ENCODE measurements around the gene TMEM26.

The TMEM26 gene

GRCh38 chr10:61452655-61453641 is at the start of gene TMEM26:
TMEM26 (minus strand) TSS chr10:61453381; CDS start chr10:61453081, 300 bp downstream.
- no peak for DNase-seq

DNA sequence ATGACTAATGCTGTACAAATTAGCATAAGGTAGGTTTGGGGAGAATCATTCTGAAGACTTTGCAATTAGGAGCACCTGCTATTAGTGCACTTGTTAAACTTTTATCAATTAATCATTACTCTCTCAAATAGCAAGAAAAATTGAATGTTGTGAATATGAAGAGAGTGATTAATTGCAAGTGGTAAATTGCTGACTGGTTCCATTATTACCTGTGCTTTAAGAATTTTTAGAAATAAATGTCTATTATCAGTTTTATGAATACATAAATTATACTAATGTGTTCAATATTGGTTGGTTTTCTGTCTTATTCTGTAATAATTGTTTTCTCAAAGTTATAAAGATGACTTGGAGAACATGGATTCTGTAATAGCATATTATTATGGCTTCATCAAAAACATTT is 47.3 kb upstream of the TMEM26 start:
- DNase-seq = no peak

DNA sequence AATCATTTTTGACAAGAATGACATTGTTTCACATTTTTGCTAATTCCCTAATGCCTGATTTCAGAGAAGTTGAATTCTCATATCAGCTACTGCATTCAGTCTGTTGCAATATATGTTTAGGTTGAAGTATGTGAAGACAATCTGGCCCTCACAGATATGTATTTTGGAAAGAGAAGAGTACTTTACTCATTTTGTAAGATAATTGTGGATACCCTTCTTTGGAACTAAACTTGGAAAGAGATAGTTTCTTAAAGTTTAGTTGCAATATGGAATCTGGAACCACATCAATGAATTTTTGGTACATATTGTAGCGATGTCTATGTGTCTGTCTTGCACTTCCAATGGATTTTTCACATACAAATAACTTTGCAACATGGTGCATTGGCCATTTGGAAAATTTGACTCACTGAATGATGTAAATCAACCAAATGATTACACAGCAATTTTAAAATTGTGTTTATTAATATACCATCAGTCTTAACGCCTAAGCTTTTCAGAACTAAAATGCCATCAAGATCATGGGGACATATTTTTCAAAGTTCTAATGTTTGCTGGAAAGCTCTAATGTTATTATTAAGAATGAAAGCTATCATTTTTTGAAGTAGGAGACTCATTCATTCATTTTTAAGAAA is 39.3 kb upstream of the TMEM26 start:
- no peak for DNase-seq

DNA sequence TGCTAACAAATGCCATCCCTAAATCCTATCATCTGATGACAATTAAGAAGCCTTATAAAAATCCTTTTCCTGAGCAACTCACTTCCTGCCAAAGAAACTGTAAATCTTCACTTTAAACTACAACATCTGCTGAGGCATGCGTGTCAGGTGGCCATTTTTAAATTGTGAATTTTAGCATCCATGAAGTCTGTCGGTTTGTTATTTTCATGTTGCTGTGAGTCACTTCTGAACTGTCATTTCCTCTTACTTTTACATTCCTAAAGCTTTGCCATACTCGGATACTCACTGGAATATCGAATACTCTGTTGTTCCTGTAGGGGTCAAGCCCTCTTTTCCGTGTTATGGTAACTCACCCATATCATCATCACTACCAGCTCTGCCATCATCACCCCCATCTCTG is 34.3 kb upstream of the TMEM26 start:
- no peak for DNase-seq

DNA sequence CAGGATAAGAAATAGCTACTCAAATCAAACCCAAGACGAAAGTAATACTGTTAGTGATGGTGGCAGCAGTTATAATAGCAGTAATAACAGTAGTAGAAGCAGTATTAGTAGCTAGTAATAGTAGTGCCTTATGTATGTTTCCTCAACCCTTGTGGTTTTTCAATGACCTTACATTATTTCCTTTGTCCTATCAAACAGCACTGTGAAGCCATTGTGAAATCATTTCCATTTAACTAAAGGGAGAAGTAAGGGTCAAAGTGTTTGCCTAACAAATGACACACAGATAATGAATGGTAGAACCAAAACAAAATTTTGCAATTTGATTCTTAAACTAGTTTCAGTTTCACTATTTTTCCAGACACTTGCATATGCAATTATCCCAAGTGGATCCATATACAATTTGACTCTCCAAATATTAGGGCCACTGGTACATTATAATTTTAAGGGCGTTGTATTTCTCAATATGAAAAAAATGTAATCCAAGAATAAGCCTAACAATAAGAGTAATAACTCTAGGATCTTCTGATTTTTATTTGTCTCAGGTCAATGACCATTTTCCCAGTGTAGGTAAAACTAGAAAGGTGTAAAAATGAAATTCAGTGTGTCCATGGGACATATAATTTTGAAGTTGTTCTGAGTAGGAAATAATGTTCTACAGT is 33.7 kb upstream of the TMEM26 start:
- no peak for DNase-seq

DNA sequence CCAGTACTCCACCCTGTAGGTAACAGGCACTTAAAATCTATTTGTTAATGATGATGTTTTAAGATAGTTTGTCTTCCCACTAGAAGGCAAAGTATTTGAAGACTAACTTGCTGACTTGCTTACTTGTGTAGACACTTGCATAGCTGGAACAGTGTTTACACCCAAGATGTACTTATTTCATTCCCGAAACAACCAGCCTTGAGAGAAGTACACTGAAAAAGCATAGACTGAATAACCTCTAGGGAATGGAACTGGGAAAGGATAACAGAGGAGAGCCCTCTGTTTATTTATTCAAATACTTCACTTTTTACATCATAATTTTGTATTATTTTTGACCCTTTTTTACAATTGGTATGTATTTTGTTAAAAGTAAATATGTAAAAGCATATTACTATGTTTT is 33.1 kb upstream of the TMEM26 start:
- DNase-seq = no peak

DNA sequence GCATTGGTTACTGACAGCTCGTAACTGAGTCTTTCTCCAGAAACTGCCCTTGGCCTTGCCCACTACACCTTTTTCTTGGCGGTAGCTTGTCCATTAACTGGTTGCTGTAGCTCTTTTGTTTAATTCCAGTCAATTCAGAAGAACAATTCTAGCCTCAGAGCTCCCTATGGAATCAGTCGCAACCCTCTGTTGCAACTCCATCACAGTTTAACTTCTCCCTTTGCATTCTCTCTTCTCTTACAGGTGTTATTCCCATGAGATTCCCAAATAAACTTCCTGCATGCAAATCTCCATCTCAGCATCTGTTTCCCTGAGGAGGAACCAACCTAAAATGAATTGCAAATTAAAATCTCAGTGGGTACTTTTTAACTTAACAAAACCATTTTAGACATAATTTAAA is 28.4 kb upstream of the TMEM26 start:
- no peak for DNase-seq

GRCh38 chr10:61480208-61480607 is 27.0 kb upstream of the TMEM26 start:
- DNase-seq = no peak

GRCh38 chr10:61478621-61479312 is 25.6 kb upstream of the TMEM26 start:
- DNase-seq = no peak

DNA sequence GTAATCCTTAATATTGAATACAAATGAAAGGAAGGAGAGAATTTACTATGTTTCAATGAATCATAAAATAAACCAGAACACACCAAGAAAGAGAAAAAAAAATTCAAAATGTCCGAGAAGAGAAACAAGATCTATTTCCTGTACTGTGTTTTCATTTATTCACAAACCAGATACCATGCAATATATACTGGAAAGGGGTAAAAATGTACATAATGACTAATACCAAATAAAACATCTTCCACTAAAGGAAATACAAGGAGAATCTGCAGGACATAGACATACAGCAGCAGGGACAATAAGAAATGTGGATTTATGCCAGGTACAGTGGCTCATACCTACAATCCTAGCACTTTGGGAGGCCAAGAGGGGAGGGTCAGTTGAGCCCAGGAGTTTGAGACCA is 24.3 kb upstream of the TMEM26 start:
- no peak for DNase-seq

DNA sequence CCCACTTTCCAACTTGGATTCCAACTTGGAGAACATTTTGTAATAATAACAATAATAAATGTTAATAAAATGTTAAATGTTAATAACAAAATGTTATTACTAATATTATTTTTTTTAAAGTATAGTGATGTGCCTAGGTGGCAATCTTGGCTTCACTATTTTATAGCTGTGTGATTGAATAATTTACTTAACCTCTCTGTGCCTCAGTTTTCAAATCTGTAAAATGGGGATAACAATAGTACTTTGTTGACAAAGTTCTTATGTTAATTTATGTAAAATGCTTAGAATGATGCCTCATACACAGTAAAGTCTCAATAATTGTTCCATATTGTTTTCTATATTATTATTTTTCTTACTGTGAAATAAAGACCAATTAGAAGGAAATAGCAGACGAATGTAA is 23.3 kb upstream of the TMEM26 start:
- DNase-seq = no peak

DNA sequence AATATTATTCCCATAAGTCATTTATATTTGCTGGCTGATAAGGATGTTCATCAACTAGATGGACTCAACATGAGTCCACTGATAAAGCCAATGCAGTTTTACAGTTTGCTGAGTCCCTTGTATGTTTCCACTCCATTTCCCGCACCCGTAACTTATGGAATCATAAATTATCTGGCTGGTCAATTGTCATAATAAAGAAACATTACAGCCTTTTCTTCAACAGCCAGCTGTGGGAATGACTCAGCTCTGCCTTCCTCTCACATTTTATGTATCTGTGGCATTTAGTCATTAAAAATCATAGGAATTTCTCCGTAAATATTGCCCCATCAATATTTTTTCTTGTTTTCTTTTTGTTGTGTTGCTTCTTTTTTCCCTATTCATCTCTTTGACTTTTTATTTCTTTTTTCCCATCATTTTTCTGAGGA is 22.3 kb upstream of the TMEM26 start:
- no peak for DNase-seq

DNA sequence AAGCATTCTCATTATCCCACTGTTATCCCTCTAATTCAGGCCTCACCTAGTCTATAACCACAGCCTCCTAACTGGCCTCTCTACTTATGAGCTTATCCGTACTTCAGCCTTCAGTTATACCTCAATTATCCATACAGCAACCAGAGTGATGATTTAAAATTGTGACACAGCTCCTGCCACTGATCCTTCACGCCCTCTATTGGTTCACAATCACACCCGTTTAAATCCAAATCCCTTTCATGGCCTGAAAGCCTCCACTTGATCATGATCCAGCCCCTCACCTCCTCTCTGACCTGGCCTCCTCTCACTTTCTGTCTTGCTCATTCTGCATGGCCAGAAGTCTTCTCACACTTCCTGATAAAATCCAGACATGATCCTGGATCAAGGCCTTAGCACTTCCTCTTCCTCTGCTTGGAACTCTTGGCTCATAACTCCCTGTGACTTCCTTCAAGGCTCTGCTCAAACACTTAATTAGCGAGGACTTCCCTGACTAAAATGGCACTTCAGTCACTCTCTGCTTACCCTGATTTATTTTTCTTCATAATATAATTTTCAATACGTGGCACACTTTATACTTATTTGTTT is 19.0 kb upstream of the TMEM26 start:
- no peak for DNase-seq

GRCh38 chr10:61471491-61471890 is 18.3 kb upstream of the TMEM26 start:
- no peak for DNase-seq

DNA sequence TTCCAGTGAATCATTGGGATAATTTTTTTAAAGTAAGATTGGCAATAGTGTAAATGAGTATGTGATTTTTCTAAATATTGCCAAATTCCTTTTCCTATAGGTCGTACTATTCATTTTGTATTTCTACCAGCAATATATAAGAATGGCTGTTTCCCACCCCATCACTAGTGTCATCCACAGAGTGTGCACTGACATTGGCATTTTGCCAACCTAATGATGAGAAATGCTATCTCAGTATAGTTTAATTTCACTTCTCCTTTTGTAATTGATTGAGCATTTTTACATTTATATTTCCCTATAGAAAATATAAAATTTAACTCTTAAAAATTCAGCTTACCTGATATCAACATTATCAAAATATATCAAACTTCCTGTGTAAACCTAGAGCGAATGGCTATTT is 17.6 kb upstream of the TMEM26 start:
- DNase-seq = no peak

DNA sequence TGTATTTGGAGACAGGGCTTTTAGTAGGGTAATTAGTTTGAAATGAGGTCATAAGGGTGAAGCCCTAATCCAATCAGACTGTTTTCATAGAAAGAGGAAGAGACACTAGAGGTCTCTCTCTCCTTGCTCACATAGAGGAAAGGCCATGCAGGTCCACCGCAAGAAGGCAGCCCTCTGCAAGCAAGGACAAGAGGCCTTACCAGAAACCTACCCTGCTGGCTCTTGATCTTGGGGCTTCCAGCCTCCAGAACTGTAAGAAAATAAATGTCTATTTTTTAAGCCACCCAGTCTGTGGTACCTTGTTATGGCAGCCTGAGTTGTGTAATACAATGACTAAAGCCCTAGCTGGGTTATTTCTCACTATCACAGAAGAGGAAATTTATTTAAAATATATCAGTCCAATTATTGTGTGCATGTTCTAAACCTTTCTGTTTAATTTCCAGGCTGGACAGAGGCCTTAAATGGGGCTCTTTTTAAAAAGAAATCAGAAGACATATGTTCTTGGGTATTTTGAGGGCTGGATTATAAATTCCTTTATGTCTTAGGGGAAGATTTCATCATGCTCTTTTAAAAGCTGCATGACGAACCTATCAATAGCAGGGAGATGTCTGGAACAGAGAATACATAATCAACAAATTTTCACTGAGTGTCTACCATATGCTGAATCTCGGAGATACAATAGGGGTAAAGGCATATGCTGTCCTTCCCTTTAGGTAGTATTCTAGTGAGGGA is 12.9 kb upstream of the TMEM26 start:
- no peak for DNase-seq

GRCh38 chr10:61465171-61465496 is 12.0 kb upstream of the TMEM26 start:
- DNase-seq = no peak

DNA sequence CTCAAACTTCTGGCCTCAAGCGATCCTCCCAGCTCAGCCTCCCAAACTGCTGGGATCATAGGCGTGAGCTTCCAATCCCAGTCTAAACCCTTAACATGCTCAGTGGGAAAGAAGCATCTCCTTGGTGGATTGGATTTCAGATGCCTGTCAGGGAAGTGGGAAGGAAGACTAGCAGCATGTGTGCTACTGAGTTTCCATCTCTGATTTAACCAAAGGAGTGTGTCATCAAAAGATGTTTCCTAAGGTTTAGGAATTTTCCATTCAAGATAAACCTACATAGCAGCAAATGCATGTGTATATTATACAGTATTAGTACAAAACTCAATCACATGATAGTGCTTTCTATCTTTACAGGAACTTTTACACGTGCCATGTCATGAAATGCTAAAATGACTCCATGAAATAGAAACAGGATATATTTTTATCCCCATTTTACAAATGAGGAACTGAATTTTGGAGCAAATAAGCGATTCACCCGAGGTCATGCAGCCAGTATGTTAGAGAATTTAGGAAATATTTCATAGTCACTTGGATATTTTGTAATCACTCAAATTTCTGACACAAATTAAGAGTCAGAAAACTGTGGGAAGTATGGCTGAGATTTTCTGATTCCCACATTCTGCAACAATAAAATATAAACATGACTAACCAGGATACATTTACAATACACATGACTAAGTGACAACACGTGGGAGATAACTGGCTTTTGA is 11.4 kb upstream of the TMEM26 start:
- no peak for DNase-seq

GRCh38 chr10:61463035-61463909 is 10.1 kb upstream of the TMEM26 start:
- no peak for DNase-seq

DNA sequence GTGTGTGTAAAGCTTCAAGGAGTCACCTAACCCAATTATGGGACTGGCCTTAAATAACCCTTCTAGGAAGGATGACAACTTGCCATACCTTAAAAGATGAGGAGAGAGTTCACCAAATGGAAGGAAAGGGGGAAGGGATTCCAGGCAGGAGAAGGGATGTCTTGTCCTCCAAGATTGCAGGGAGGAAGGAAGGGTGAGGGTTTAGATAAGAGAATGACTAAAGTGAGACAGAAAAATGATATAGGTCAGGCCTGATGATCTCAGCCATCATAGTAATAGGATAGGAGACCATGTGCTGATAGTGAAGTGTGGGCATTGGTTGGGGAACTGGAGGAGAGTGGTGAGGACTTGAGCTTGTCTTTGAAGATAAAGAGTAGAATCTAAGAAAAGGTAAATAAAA is 7.7 kb upstream of the TMEM26 start:
- DNase-seq = no peak
